GM19468 (cell line): Measurements from ENCODE around the gene TM2D3.

Experiments
- ATAC-seq: cut with Tn5 transposase; IDR thresholded peaks from one replicate; pipeline ENCODE4 v1.9.1; 2021; ENCODE audit warnings: mild to moderate bottlenecking, moderate library complexity, moderate number of reproducible peaks; ENCODE audit not compliant: unreplicated experiment; ENCODE audit errors: extremely low read depth

Gene TM2D3

GRCh38 chr15:101625980-101626379 is 26.2 kb downstream of the TM2D3 start:
- ATAC-seq: no peak

GRCh38 chr15:101625184-101625583 is 27.0 kb downstream of the TM2D3 start:
- no peak for ATAC-seq

- no peak for ATAC-seq
Observed at GRCh38 chr15:101623367-101624304, 28.5 kb downstream of the TM2D3 start.

GRCh38 chr15:101621961-101622360 is 30.2 kb downstream of the TM2D3 start:
- ATAC-seq: no peak

GRCh38 chr15:101620671-101621070 is 31.5 kb downstream of the TM2D3 start:
- no peak for ATAC-seq

GRCh38 chr15:101619615-101619865 is 32.6 kb downstream of the TM2D3 start:
- ATAC-seq: no peak

- no peak for ATAC-seq
Observed at GRCh38 chr15:101618851-101619614, 33.1 kb downstream of the TM2D3 start.

GRCh38 chr15:101618076-101618475 is 34.1 kb downstream of the TM2D3 start:
- ATAC-seq: no peak

GRCh38 chr15:101617390-101617965 is 34.7 kb downstream of the TM2D3 start:
- ATAC-seq: no peak

GRCh38 chr15:101615986-101616848 is 36.0 kb downstream of the TM2D3 start:
- no peak for ATAC-seq

GRCh38 chr15:101615414-101615985 is 36.7 kb downstream of the TM2D3 start:
- no peak for ATAC-seq

GRCh38 chr15:101614761-101615160 is 37.4 kb downstream of the TM2D3 start:
- ATAC-seq: no peak

GRCh38 chr15:101614001-101614585 is 38.1 kb downstream of the TM2D3 start:
- ATAC-seq: no peak

GRCh38 chr15:101613130-101614000 is 38.8 kb downstream of the TM2D3 start:
- no peak for ATAC-seq

- ATAC-seq: no peak
Observed at GRCh38 chr15:101612676-101613075, 39.5 kb downstream of the TM2D3 start.

GRCh38 chr15:101611580-101612299 is 40.4 kb downstream of the TM2D3 start:
- ATAC-seq: no peak

GRCh38 chr15:101611007-101611406 is 41.2 kb downstream of the TM2D3 start:
- ATAC-seq: no peak

- ATAC-seq: no peak
Observed at GRCh38 chr15:101610611-101611000, 41.6 kb downstream of the TM2D3 start.
